HG03439 (cell line): ENCODE results near the gene ARHGAP28.

Source experiments
- ATAC-seq: cut with Tn5 transposase; IDR thresholded peaks from one replicate; pipeline ENCODE4 v1.9.1; 2021; ENCODE audit warnings: mild to moderate bottlenecking, moderate library complexity; ENCODE audit not compliant: unreplicated experiment

ARHGAP28 gene

GRCh38 chr18:6729247-6730091 lies at the start of gene ARHGAP28:
TSS of gene ARHGAP28 (plus strand) at chr18:6729716. CDS start at chr18:6729822, 106 bp downstream.
- ATAC-seq = peak; percentile 58

- ATAC-seq = no peak
These were observed 48.1 kb upstream of the ARHGAP28 start for GRCh38 chr18:6681331-6681875.

GRCh38 chr18:6682437-6683111 lies 46.9 kb upstream of the ARHGAP28 start:
- no peak for ATAC-seq

- no peak for ATAC-seq
These were observed 46.2 kb upstream of the ARHGAP28 start for GRCh38 chr18:6683112-6683876.

- ATAC-seq = no peak
These were observed 41.8 kb upstream of the ARHGAP28 start for GRCh38 chr18:6687676-6688075.

- ATAC-seq = no peak
These were observed 20.6 kb upstream of the ARHGAP28 start for GRCh38 chr18:6708890-6709289.

GRCh38 chr18:6711467-6711866 lies 18.0 kb upstream of the ARHGAP28 start:
- no peak for ATAC-seq

- ATAC-seq = no peak
These were observed 17.1 kb upstream of the ARHGAP28 start for GRCh38 chr18:6712401-6712800.

GRCh38 chr18:6714010-6714409 lies 15.5 kb upstream of the ARHGAP28 start:
- no peak for ATAC-seq

- ATAC-seq = no peak
These were observed 11.2 kb upstream of the ARHGAP28 start for GRCh38 chr18:6718267-6718666.

GRCh38 chr18:6719098-6719846 lies 10.2 kb upstream of the ARHGAP28 start:
- ATAC-seq = no peak

GRCh38 chr18:6719910-6720683 lies 9.4 kb upstream of the ARHGAP28 start:
- ATAC-seq = no peak

- no peak for ATAC-seq
These were observed 7.8 kb upstream of the ARHGAP28 start for GRCh38 chr18:6721755-6722154.

- no peak for ATAC-seq
These were observed 6.8 kb upstream of the ARHGAP28 start for GRCh38 chr18:6722690-6723089.

GRCh38 chr18:6724331-6724730 lies 5.2 kb upstream of the ARHGAP28 start:
- ATAC-seq = no peak

- no peak for ATAC-seq
These were observed 1.2 kb upstream of the ARHGAP28 start for GRCh38 chr18:6728331-6728730.

GRCh38 chr18:6728809-6729246 lies 688 bp upstream of the ARHGAP28 start:
- ATAC-seq = no peak

- no peak for ATAC-seq
These were observed 1.1 kb downstream of the ARHGAP28 start for GRCh38 chr18:6730416-6731221.

GRCh38 chr18:6731222-6731596 lies 1.7 kb downstream of the ARHGAP28 start:
- ATAC-seq = no peak
